T1000 (cell line): Measurements from ENCODE around the gene NAT8.
"Not testable (repeated sequence)": the region's sequence is repeated elsewhere in the genome, so short reads cannot be mapped to it uniquely, and the experiment has no call there.

ENCODE experiments used
- DNase-seq: peaks from one replicate; lab custom pipeline; 2025; ENCODE audit warnings: mixed read lengths; lab: John Stamatoyannopoulos, UW

The NAT8 gene, protein sequence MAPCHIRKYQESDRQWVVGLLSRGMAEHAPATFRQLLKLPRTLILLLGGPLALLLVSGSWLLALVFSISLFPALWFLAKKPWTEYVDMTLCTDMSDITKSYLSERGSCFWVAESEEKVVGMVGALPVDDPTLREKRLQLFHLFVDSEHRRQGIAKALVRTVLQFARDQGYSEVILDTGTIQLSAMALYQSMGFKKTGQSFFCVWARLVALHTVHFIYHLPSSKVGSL

DNA sequence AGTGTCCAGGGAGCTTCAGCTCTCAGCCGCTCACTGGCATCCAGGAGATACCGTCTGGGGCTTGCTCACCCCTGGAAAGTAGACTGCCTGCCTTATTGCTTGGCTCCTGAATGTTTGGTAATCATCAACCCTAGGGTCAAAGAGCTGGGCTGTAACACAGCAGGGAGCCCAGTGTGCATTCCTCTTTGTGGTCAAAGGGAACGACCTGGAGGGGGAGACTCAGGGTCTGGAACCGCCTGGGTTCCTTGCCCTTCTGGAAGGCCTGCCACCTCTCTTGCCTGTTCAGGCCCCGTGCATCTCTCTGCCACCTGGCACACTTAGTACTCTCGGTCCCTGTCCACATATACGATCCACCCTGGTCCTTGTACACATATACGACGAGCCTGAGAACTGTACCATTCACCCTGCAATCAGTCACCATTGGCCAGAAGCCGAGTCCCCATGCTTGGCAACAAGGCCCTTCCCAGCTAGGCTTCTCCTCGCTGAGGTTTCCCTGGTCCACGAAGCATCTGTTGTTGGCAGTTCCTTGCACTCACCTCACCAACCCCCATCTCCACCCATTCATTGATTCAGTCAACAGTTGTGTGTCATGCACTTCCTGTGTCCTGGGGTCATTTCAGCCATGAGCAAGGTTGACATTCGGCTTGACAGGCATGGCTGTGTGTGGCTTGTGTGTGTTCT lies at the start of gene NAT8:
TSS of gene NAT8 (minus strand) at position 85 of the 681 bp plus-strand sequence. CDS start 794 bp downstream, outside the sequence.
- no peak for DNase-seq

DNA sequence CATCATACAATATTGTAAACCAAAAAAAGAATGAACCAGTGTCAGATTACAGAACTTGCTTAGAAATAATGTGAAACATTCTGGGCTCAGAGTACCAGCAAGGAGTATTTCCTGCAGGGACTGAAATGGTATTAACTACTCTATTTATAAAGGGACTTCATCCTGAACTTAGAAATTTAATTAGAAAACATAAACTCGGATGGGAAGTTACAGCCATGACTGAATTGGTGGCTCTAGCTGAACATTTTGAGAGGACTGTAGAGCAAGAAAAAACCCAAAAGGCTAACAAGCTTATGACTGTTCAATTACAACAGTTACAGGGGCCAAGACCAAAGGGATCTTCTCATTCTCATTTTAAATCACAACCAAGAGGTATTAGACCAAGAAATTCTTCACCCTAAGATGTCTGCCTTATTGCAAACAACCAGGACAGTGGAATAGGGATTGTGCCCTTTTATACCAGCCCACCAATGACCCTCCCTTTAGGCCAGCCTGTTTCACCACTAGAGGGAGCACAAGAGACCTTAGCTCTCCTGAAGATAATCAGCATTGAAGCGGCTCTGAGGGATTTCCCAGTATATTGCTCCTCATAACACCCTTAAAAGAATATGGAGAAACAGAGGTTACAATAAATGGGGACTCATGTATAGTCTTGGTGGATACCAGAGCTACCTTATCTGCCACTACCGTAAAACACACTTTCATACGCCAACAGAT lies 48.3 kb upstream of the NAT8 start:
- DNase-seq, result not testable (repeated sequence)

DNA sequence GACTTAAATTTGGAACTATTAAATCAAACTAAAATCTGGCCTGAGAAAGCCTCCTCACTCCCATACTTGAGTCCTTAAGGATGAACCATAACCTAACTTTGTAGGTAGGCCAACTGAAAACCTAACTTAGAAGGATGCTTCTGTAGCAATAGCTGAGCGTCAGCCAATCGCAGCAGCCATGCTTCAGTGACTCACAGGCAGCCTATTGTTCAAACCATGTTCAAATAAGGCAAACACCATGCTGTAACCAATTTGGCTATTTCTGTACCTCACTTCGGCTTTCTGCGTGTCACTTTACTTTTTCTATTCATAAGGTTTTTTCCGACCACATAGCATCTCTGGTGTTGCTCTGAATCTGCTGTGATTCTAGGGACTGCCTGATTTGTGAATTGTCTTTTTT lies 46.3 kb upstream of the NAT8 start:
- DNase-seq, result not testable (repeated sequence)

DNA sequence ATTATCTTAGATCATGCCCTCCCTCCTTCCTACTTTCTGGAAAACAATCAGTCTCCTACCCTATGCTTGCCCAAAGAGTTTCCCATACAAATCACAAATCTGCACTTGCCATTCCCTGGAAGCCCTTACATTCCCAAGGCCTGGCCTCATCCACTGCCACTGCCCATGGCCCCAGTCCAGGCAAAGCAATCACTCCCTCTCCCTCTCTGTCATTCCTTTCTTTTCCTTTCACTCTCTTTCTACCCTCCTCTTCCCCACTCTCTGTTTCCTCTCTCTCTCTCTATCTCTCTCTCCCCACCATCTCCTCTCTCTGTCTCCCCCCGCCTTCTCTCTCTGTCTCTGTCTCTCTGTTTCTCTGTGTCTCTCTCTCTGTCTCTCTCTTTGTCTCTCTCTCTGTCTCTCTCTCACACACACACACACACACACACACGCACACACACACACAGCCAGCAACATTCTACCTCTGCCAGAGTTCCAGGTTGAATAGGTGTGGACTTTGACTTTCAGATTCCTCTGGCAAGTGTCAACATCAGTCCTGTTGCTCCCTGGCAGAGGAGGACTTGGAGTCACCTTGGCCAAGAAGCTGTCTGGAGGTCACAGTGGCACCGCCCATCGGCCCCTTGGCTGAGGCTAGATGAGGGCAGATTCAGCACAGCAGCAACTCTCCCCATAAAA lies 43.7 kb upstream of the NAT8 start:
- no peak for DNase-seq

DNA sequence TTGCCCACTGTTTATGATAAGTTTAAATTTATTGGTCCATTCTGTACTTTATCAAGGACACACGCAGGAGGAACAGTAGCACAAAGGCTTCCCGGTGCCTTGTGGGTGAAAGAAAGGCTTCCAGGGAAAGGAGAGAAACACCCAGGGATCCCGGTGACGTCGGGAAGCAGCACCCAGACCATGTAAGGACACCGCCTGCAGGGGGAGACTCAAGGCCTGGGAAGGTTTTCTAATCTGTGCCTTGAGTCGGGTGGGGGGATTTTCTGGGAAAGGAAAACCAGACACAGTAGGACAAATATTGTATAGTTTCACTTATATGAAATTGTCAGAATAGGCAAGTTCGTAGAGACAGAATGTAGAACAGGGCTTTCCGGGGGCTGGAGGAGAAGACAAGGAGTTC lies 42.7 kb upstream of the NAT8 start:
- DNase-seq, result not testable (repeated sequence)

DNA sequence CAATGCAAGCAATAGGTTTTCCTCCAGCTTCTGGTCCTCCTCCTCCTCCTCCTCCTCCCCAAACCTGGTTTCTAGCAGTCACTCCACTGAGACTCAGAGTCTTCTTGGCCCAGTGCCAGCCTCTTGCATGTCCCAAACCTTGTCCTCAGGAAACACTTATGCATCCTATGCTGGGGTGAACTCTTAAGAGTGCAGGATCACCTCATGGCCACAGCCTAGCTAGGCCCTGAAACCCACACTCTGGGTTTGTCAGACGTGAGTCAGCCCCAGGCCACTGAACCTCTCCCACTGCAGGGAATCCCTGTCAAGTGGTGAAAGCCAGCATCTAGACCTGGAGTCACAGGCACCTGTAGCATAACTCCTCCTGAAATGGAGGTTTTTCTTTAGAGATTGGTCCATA lies 42.1 kb upstream of the NAT8 start:
- not testable (repeated sequence) for DNase-seq

DNA sequence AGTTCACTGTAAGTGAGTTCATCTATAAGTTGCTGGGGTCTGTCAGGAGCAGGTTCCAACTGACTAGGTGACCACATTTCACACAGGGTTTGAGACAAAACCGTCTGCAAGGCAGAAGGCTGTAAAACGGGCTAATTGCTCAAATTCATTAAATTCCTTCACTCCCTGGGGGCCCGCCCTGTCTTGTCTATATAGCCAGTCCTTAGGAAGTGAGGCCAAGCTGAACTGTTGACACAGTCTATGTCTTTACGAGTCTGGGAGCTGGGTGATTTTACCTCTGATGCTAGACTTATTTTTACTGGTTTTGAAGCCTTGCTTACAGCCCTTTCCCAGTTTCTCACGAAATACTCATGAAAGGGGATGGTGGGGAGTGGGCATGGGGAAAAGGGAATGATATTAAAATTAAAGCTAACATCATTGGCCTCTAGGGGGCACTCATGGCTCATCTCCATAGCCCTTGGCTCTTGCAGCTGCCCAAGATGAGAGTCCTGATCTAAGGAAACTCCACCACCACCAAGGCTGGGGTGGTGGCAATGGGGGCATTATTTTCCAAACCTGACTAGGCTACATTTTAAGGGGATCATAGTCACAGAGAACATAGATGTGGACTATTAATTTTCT lies 37.8 kb upstream of the NAT8 start:
- not testable (repeated sequence) for DNase-seq

DNA sequence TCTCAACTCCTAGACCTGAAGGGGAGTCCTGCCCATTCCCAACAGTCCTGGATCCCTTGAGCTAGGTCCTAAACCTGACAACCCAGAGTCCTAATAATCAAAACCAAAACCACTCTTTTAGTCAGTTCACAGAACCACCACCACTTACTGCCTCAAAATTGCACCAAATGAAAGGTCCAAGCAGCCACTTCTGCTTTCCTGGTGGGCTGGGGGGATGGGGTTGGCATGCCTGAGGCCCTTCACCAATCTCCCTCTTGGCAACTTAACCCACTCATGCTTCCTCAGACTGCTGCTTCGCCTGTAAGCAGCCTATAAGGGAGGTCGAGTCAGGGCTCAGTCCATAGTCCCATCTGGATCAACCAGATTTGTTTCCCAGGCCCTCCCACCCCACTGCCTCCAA lies 37.0 kb upstream of the NAT8 start:
- not testable (repeated sequence) for DNase-seq

DNA sequence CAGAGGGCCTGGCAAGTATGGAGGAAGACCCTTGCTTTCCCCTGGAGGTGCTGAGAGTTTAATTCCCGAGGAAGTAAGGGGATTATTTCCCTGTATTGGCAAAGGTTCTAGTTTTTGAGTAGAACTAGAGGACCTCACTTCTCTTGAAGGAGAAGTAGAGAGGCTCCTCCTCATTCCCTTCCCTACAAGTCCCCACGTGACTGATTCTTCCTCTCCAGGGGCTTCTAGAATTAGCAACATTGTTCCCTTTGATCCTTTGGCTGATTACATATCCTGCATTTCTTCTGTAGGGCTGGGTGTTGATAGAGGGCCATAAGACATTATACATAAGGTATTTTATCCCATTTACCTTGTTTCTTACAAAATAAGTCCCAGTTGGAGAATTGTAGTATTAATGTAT lies 35.8 kb upstream of the NAT8 start:
- DNase-seq, result not testable (repeated sequence)

DNA sequence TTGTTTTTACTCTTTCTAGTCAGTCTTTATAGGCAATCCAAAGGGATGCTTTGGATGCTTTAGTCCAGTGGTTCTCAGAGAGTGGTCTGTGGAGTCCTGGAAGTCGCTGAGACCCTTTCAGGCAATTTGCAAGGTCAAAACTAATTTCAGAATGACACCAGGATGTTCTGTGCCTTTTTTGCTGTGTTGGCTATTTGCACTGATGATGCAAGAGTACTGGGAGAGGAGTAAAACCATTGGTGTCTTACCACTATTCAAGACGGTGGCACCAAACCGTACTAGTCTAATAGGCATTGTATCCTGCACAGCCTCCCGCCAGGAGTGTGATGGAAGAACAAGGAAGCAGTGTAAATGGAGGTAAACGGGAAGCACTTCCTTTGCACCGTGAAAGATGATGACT lies 34.0 kb upstream of the NAT8 start:
- DNase-seq, result not testable (repeated sequence)

DNA sequence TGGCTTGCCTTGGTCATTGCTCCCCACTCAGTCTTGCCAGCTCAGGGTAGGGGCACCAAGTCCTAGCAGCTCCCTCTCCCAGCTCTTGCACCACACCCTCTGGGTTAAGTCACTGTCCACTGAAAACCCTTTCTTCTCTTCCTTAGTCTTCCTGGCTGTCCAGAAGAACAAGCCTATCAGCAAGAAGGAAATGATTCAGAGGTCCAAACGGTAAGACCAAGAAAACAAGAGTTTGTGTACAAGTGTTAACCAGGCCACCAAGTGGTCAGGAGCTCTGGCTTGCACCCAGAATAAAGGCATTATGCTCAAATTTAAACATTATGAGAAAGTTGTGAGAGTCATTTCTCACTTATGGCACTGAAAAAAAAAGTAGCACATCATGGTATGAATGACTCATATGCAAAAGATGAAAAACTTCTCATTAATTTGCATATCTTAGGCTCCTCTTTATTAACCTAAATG lies 32.5 kb upstream of the NAT8 start:
- not testable (repeated sequence) for DNase-seq

DNA sequence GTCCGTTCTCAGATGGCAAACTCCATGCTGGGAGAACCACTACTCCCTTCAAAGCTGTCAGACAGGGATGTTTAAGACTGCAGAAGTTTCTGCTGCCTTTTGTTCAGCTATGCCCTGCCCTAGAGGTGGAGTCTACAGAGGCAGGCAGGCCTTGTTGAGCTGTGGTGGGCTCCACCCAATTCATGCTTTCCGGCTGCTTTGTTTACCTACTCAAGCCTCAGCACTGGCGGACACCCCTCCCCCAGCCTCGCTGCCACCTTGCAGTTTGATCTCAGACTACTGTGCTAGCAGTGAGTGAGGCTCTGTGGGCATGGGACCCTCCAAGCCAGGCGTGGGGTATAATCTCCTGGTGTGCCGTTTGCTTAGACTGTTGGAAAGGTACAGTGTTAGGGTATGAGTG lies 27.8 kb upstream of the NAT8 start:
- not testable (repeated sequence) for DNase-seq

DNA sequence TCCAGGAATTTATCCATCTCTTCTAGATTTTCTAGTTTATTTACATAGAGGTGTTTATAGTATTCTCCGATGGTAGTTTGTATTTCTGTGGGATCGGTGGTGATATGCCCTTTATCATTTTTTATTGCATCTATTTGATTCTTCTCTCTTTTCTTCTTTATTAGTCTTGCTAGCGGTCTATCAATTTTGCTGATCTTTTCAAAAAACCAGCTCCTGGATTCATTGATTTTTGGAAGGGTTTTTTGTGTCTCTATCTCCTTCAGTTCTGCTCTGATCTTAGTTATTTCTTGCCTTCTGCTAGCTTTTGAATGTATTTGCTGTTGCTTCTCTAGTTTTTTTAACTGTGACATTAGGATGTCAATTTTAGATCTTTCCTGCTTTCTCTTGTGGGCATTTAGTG lies 25.0 kb upstream of the NAT8 start:
- not testable (repeated sequence) for DNase-seq

DNA sequence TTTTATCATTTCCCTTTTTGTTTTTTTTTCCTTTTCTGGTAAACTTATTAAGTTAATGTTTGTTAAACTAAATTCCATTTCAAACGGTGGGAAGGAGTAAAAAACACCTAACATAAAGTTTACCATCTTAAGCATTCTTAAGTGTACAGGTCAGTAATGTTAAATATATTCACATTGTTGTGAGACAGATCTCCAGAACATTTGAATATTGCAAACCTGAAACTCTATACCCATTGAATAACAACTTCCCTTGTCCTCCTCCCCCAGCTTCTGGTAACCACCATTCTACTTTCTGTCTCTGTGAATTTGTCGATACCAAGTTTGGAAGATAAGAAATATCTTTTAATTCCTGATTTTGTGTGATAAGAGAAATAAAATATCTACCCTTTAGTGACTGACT lies 12.0 kb upstream of the NAT8 start:
- no peak for DNase-seq

DNA sequence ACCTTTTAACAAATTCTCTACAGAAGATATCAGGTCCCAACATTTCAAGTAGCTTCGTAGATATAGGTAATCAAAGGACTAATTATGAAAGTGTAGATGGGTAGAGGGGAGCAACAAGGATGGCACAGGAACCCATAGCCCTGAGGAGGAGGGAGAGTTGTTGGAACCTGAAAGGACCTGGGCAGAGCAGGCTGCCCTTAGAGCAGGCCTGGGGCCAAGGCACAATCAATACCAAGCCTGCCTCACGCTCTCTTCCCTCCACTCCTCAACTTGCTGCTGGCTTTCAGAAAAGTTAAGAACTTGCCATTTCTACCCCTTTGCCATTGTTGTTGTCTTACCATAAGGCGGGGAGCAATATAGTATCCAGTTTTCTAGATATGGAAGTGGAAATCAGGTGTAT lies 10.1 kb upstream of the NAT8 start:
- DNase-seq, result no peak

DNA sequence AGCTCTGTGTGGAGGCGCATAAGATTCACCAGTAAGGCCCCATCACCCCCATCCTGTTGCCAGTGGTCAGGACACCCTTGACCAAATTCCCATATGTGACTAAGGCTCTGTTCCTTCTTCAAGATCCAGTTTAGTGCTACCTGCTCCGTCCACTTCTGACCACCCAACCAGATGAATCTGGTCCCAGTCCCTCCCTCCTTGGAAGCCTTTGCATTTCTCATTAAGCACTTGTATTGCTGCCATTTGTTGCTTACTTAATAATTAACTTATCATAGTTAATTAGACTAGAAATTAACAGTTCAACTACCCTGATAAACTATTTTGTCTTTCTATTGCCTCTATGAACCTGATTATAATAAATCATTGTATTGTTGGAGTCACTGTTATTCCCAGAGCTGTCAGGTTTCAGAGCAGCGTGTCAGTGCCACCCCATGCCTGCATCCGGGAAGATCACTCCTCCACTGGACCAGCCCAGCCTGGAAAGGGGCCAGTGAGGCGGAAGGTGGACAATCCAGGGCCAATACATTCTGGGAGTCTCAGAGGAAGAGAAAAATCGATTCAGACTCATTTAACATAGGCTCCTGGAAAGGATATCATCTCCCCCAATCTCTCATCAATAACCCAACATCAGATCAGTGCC lies 9.5 kb upstream of the NAT8 start:
- DNase-seq, result no peak

DNA sequence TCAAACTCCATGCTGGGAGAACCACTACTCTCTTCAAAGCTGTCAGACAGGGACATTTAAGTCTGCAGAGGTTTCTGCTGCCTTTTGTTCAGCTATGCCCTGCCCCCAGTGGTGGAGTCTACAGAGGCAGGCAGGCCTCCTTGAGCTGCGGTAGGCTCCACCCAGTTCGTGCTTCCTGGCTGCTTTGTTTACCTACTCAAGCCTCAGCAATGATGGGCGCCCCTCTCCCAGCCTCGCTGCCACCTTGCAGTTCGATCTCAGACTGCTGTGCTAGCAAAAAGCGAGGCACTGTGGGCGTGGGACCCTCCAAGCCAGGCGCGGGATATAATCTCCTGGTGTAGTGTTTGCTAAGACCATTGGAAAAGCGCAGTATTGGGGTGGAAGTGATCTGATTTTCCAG lies 5.5 kb upstream of the NAT8 start:
- not testable (repeated sequence) for DNase-seq

DNA sequence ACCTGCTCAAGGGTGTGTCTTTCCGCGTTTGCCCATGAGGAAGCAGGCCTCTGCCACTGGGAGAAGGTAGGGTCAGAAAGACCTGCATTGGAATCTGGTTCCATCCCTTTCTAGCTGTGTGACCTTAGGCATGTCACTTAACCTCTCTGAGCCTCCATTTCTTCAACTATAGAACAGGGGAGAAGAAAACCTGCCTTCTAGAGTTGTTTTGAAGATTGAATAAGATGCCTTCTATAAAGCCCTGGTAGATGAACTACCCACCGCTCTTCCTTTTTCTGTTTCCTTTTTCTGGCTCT lies 507 bp downstream of the NAT8 start:
- no peak for DNase-seq

DNA sequence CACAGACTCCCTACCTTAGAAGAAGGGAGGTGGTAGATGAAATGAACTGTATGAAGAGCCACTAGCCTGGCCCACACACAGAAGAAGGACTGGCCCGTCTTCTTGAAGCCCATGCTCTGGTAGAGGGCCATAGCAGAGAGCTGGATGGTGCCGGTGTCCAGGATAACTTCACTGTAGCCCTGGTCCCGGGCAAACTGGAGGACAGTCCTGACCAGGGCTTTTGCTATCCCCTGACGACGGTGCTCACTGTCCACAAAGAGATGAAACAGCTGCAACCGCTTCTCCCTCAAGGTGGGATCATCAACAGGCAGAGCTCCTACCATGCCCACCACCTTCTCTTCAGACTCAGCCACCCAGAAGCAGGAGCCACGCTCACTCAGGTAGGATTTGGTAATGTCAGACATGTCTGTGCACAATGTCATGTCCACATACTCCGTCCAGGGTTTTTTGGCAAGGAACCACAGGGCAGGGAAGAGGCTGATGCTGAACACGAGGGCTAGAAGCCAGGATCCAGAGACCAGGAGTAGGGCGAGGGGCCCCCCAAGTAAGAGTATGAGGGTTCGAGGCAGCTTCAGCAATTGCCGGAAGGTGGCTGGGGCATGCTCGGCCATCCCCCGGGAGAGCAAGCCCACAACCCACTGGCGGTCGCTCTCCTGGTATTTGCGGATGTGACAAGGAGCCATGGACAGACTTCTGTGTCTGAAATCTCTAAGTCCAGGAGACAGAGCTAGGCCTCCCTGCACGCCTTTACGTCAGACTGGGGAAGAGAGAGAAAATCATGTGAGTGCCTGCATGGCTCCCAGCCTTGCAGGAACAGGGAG lies 1.1 kb downstream of the NAT8 start:
- DNase-seq, result no peak

DNA sequence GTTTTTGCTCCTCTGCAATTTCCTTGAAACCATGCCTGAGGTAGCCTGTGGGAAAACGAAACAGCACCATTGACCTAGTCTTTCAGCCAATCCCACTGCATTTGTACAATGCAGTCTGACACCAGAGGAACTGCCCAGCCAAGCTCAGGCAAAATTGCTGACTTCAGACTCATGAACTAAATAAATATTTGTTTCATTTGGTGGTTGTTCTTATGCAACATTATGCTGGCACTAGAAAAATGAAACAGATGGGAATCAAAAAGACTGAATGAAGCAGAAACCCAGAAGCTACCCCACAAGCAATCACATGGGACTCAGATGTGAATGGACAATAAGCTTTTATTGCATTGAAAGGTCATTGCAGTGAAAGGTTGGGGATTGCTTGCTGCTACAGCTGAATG lies 1.7 kb downstream of the NAT8 start:
- DNase-seq, result no peak

DNA sequence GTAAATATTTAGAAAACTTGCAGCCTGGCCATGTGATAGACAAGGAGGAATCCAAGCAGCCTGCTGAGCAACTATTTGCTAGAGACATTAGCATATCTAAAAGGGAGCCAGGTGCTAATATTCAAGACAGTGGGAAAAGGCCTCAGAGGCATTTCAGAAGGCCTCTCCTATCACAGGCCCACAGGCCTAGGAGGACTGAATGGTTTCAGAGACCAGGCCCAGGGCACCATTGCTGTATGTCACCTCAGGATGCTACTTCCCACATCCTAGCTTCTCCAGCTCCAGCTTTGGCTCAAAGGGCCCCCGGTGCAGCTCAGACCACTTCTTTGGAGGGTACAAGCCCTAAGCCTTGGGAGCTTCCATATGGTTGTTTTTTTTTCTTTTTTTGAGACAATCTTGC lies 3.8 kb downstream of the NAT8 start:
- DNase-seq, result no peak
